ENCODE measurements around the gene IQSEC3. TPM values are rescaled to one million over a fixed set of nuclear protein-coding genes. Genes with fewer than 3 reads are reported as not detected.

The IQSEC3 gene
- total RNA-seq, 1 donor from 2014 or later: 4.6 TPM

- ATAC-seq (no peak), DNase-seq (no peak)
- Histone ChIP-seq H3K36me3 (no peaks in the 10 kb centered on the region), H3K27me3 (no peaks in the 10 kb centered on the region), H3K9me3 (no peaks in the 10 kb centered on the region), H3K4me1 (no peaks in the 10 kb centered on the region), H3K27ac (no peak overlapping the region), H3K4me3 (no peak overlapping the region)
- TF ChIP-seq, protein P1, sequence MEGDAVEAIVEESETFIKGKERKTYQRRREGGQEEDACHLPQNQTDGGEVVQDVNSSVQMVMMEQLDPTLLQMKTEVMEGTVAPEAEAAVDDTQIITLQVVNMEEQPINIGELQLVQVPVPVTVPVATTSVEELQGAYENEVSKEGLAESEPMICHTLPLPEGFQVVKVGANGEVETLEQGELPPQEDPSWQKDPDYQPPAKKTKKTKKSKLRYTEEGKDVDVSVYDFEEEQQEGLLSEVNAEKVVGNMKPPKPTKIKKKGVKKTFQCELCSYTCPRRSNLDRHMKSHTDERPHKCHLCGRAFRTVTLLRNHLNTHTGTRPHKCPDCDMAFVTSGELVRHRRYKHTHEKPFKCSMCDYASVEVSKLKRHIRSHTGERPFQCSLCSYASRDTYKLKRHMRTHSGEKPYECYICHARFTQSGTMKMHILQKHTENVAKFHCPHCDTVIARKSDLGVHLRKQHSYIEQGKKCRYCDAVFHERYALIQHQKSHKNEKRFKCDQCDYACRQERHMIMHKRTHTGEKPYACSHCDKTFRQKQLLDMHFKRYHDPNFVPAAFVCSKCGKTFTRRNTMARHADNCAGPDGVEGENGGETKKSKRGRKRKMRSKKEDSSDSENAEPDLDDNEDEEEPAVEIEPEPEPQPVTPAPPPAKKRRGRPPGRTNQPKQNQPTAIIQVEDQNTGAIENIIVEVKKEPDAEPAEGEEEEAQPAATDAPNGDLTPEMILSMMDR (IDR thresholded peaks at IDR 0.05): no peak
- intact Hi-C loops (cut with DNase I): no loop called here
Observed at GRCh38 chr12:125566-125965, 59.0 kb downstream of the IQSEC3 start.

DNA sequence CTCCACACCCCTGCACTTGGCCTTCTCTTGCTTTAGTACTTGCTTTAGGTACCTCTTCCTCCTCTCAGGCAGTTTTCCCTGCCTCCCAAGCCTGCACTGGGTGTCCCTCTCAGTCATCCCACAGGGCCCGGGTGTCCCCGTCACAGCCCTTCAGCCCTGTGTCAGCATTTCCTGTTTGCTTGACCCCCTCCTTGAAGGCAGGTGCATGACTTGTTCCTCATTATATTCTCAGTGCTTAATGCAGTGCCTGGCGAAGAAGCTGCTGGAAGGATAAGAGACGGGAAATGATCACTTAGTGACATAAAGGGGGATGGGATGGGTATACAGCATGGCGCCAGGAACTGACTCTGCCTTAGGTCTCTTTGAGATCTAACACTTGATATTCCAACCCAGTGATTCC, 61.5 kb downstream of the IQSEC3 start:
- Histone ChIP-seq H3K27me3 (no peaks in the 10 kb centered on the region), H3K9me3 (no peaks in the 10 kb centered on the region), H3K36me3 (no peaks in the 10 kb centered on the region), H3K27ac (no peak overlapping the region), H3K4me3 (no peak overlapping the region), H3K4me1 (no peaks in the 10 kb centered on the region)
- TF ChIP-seq, protein P1 (IDR thresholded peaks at IDR 0.05): no peak
- intact Hi-C loops (cut with DNase I): no loop called here
- ATAC-seq (peak; percentile 42), DNase-seq (no peak)

DNA sequence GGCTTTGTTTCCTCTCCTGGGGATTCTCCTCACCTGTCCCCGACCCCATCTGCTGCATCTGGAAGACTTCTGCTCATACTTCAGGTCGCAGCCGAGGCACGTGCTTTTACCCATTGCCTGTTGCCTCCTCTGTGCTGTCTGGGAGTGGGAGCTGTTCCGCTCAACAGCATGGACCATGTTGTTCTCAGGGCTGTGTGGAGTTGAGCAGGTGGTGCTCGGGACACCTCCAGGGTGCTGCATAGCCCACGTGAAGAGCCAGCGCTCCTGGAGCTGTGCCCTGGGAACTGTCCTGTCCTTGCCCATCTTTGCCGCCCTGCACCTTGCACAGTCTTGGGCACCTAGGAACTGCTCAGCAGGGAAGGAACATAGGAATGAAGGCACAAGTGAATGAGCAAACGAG, 62.4 kb downstream of the IQSEC3 start:
- intact Hi-C loops (cut with DNase I): no loop called here
- no peak for DNase-seq

DNA sequence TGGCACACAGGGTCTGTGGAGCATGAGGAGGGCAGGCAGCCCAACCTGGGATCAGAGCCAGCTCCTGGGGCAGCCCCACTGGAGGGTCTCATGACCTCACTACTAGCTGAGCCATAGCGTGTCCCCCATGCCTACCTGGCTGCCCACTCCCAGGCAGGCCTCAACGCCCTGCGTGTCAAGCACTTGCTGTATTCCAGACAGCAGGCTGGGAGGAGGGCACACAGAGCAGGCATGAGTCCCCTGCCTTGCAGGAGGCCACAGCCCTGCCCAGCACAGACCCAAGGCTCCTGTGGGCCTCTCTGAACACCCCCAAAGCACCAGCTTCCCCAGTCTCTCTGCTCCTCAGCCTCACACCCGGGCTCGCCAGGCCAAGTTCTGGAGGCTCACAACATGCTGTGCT, 64.0 kb downstream of the IQSEC3 start:
- intact Hi-C loops (cut with DNase I): no loop called here
- TF ChIP-seq, protein P1 (IDR thresholded peaks at IDR 0.05): no peak
- Histone ChIP-seq H3K27ac (no peak overlapping the region), H3K4me3 (no peak overlapping the region), H3K27me3 (no peaks in the 10 kb centered on the region), H3K9me3 (no peaks in the 10 kb centered on the region), H3K36me3 (no peaks in the 10 kb centered on the region), H3K4me1 (no peaks in the 10 kb centered on the region)
- DNase-seq (no peak), ATAC-seq (no peak)

More for the DNA sequence above, 62.4 kb downstream of the IQSEC3 start:
- Histone ChIP-seq H3K9me3 (no peaks in the 10 kb centered on the region), H3K4me1 (no peaks in the 10 kb centered on the region), H3K36me3 (no peaks in the 10 kb centered on the region), H3K4me3 (no peak overlapping the region), H3K27ac (no peak overlapping the region), H3K27me3 (no peaks in the 10 kb centered on the region)
- TF ChIP-seq, protein P1 (IDR thresholded peaks at IDR 0.05): no peak
- no peak for ATAC-seq

DNA sequence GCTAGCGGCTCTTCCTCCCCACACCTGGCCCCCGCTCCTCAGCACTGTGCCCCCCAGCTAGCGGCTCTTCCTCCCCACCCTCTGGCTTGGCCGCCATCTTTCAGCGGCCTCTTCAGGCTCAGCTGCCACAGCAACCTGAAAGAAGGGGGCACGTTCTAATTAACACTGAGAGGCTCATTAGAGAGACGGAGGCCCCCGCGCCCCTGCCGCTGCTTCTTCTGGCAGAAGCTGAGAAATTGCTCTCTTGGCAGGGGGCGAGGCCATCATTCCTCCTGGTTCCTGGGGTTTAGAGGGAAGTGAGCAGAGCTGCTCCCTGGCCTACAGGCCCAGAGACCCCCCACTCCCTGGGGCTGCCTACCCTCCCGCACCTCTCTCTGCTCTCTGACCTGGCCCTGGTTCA, 64.4 kb downstream of the IQSEC3 start:
- no peak for ATAC-seq
- Histone ChIP-seq H3K4me1 (no peaks in the 10 kb centered on the region), H3K36me3 (no peaks in the 10 kb centered on the region), H3K27me3 (no peaks in the 10 kb centered on the region), H3K4me3 (no peak overlapping the region), H3K9me3 (no peaks in the 10 kb centered on the region), H3K27ac (no peak overlapping the region)
- TF ChIP-seq, protein P1 (IDR thresholded peaks at IDR 0.05): no peak
- DNase-seq: no peak
- intact Hi-C loops (cut with DNase I): no loop called here

Measured in upper lobe of right lung (tissue), 1 donor.